OCI-LY7 (cell line): ENCODE data around the gene RASA4B. TPM values are rescaled to one million over a fixed set of nuclear protein-coding genes. Genes with fewer than 3 reads are reported as not detected.
"Not testable (repeated sequence)": the region's sequence is repeated elsewhere in the genome, so short reads cannot be mapped to it uniquely, and the experiment has no call there.

Experiments
- BruUV-seq: library from RNA; stranded (reverse); fragments of 400-500 nt; replicated peaks from 2 replicates; lab custom pipeline; 2021; lab: Mats Ljungman, UMichigan
- CTCF ChIA-PET: fragments of 300-600 bp; sonication (Branson Sonifier 250); formaldehyde crosslinking; loops from one replicate; lab custom pipeline; 2022; ENCODE audit warnings: antibody characterized with exemption; ENCODE audit not compliant: unreplicated experiment; lab: Charles Lee
- POLR2A ChIA-PET: fragments of 300-600 bp; sonication (Branson Sonifier 250); formaldehyde crosslinking; loops from one replicate; lab custom pipeline; 2022; ENCODE audit warnings: antibody characterized with exemption; lab: Charles Lee
- DNase-seq: peaks from one replicate; pipeline ENCODE4 v3.0.0-alpha.2; 2015; ENCODE audit warnings: low spot score
- H2AFZ ChIP-seq: fragments of 200-600 bp; sonication (generic), shearing (Covaris generic); 2 replicates; pipeline ENCODE4 v1.6.1; 2014; ENCODE audit warnings: mild to moderate bottlenecking, antibody characterized with exemption, low read length, moderate library complexity
- H3K27ac ChIP-seq: fragments of 200-600 bp; sonication (generic); 2 replicates; pipeline ENCODE4 v1.5.1; 2014; ENCODE audit warnings: mixed run types, low read depth, mild to moderate bottlenecking, moderate library complexity, low read length, inconsistent platforms; ENCODE audit not compliant: poor library complexity, severe bottlenecking
- H3K36me3 ChIP-seq: fragments of 200-600 bp; sonication (generic); 2 replicates; pipeline ENCODE4 v1.6.1; 2014; ENCODE audit warnings: mild to moderate bottlenecking, antibody characterized with exemption, low read length, moderate library complexity, mixed read lengths; ENCODE audit not compliant: insufficient read depth
- H3K4me1 ChIP-seq: fragments of 200-600 bp; sonication (generic); 2 replicates; pipeline ENCODE4 v1.5.1; 2014; ENCODE audit warnings: mild to moderate bottlenecking, low read length; ENCODE audit not compliant: insufficient read depth, poor library complexity, severe bottlenecking
- H3K4me2 ChIP-seq: fragments of 200-600 bp; sonication (generic); 2 replicates; pipeline ENCODE4 v1.6.1; 2014; ENCODE audit warnings: mild to moderate bottlenecking, low read length
- H3K4me3 ChIP-seq: fragments of 200-600 bp; sonication (generic); 2 replicates; pipeline ENCODE4 v1.5.1; 2014; ENCODE audit warnings: mild to moderate bottlenecking, low read depth, low read length; ENCODE audit not compliant: poor library complexity, severe bottlenecking
- H3K79me2 ChIP-seq: fragments of 200-600 bp; sonication (generic); 2 replicates; pipeline ENCODE4 v1.6.1; 2016; ENCODE audit warnings: low read depth, mild to moderate bottlenecking, low read length, moderate library complexity, mixed read lengths; ENCODE audit not compliant: insufficient read depth
- H3K9me2 ChIP-seq: fragments of 200-600 bp; sonication (generic); 2 replicates; pipeline ENCODE4 v1.6.1; 2016; ENCODE audit warnings: mild to moderate bottlenecking, low read length, mixed read lengths; ENCODE audit not compliant: insufficient read depth
- H3K9me3 ChIP-seq: fragments of 200-600 bp; sonication (generic); 2 replicates; pipeline ENCODE4 v1.6.1; 2014; ENCODE audit warnings: mild to moderate bottlenecking, mixed run types, low read length, mixed read lengths
- H4K20me1 ChIP-seq: fragments of 200-600 bp; sonication (generic); 2 replicates; pipeline ENCODE4 v1.6.1; 2014; ENCODE audit warnings: mild to moderate bottlenecking, antibody characterized with exemption, low read length, moderate library complexity, mixed read lengths; ENCODE audit not compliant: insufficient read depth
- intact Hi-C: fragments of 100-400 bp; cut with micrococcal nuclease; formaldehyde crosslinking; loops from one replicate; pipeline ENCODE4 v1.10.0; 2022; ENCODE audit not compliant: unreplicated experiment
- total RNA-seq, 2 experiments: library from RNA; depleted of rRNA in 1 of 2; stranded (reverse); fragments of >200 nt in 1 of 2; shearing (Covaris generic) in 1 of 2; gene quantifications; 2 replicates each; pipeline ENCODE4 v1.2.3, GENCODE V29; 2014 to 2022

Gene RASA4B
- total RNA-seq, 2 experiments from 2014 or later, result 7.2 to 12.8 TPM

- H3K4me1 ChIP-seq, intact Hi-C loops, POLR2A ChIA-PET, BruUV-seq, H3K4me2 ChIP-seq, H4K20me1 ChIP-seq, DNase-seq, H3K9me3 ChIP-seq, H3K79me2 ChIP-seq, H3K27ac ChIP-seq, CTCF ChIA-PET, H2AFZ ChIP-seq, H3K4me3 ChIP-seq, H3K36me3 ChIP-seq, H3K9me2 ChIP-seq: not testable (repeated sequence)
Observed at GRCh38 chr7:102542771-102543170, 25.2 kb upstream of the RASA4B start.

DNA sequence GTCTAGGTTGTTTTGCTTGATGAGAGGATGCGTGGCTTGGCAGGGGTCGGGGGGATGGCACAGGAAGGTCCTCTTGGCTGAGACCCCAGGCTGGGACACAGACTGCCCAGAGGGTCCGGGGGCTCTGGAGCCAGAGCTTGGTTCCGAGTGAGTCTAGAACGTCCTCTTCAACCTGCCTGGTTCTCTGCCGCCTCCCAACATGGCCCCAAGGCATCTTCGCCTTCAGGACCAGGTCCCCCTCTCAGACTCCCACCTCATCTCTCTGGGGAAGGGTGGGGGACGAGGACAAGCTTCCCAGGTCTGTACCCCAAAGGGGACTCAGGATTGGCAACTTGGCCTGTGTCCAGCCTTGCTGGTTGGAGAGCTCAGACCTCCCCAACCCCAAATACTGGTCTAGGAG is 24.5 kb upstream of the RASA4B start:
- POLR2A ChIA-PET, H3K27ac ChIP-seq, H3K4me3 ChIP-seq, H3K9me3 ChIP-seq, H4K20me1 ChIP-seq, H2AFZ ChIP-seq, H3K9me2 ChIP-seq, H3K36me3 ChIP-seq, H3K4me1 ChIP-seq, CTCF ChIA-PET, intact Hi-C loops, DNase-seq, BruUV-seq, H3K79me2 ChIP-seq, H3K4me2 ChIP-seq: not testable (repeated sequence)

GRCh38 chr7:102540604-102541003 is 23.0 kb upstream of the RASA4B start:
- H3K27ac ChIP-seq, POLR2A ChIA-PET, H3K4me2 ChIP-seq, intact Hi-C loops, CTCF ChIA-PET, BruUV-seq, H4K20me1 ChIP-seq, H3K9me3 ChIP-seq, H3K4me3 ChIP-seq, DNase-seq, H3K36me3 ChIP-seq, H3K4me1 ChIP-seq, H2AFZ ChIP-seq, H3K9me2 ChIP-seq, H3K79me2 ChIP-seq: not testable (repeated sequence)

GRCh38 chr7:102535062-102535615 is 17.6 kb upstream of the RASA4B start:
- H3K36me3 ChIP-seq, CTCF ChIA-PET, H3K4me3 ChIP-seq, H4K20me1 ChIP-seq, H3K27ac ChIP-seq, DNase-seq, H2AFZ ChIP-seq, H3K9me3 ChIP-seq, H3K79me2 ChIP-seq, H3K4me1 ChIP-seq, POLR2A ChIA-PET, intact Hi-C loops, H3K9me2 ChIP-seq, BruUV-seq, H3K4me2 ChIP-seq: not testable (repeated sequence)

DNA sequence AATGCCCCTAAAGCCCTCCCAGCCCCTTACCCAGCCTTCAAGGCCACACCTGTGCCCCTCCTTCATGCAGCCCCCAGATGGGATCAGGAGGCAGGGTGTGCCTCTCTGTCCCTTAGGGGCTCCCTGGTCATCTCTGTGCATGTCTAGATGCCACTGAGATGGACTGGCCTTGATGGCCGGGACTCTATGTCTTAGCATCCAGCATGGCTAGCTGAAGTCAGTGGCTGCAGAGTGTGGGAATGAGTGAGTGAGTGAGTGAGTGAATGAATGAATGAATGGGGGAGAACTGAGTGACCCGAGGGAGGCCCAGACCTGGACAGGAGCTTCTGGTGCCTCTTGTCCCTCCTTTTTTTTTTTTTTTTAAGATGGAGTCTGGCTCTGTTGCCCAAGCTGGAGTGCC is 14.6 kb upstream of the RASA4B start:
- intact Hi-C loops, H4K20me1 ChIP-seq, H3K27ac ChIP-seq, H3K4me3 ChIP-seq, CTCF ChIA-PET, H3K4me2 ChIP-seq, H3K4me1 ChIP-seq, POLR2A ChIA-PET, DNase-seq, H3K79me2 ChIP-seq, H3K36me3 ChIP-seq, H2AFZ ChIP-seq, H3K9me3 ChIP-seq, H3K9me2 ChIP-seq: not testable (repeated sequence)
- TSS peak; percentile 49 for BruUV-seq

- H3K79me2 ChIP-seq, H3K4me2 ChIP-seq, H3K9me3 ChIP-seq, BruUV-seq, intact Hi-C loops, CTCF ChIA-PET, H4K20me1 ChIP-seq, H3K9me2 ChIP-seq, DNase-seq, H3K27ac ChIP-seq, H2AFZ ChIP-seq, POLR2A ChIA-PET, H3K4me1 ChIP-seq, H3K4me3 ChIP-seq, H3K36me3 ChIP-seq: not testable (repeated sequence)
Observed at GRCh38 chr7:102531583-102531982, 14.0 kb upstream of the RASA4B start.
